HepG2 (cell line): ENCODE results near the gene MICAL3. TPM values are rescaled to one million over a fixed set of nuclear protein-coding genes. Genes with fewer than 3 reads are reported as not detected.

ENCODE experiments used
- ATAC-seq: fragments of 200-7000 bp; cut with Tn5 transposase; 3 replicates; pipeline ENCODE4 v1.9.1; 2020; ENCODE audit warnings: mild to moderate bottlenecking, moderate library complexity
- BruUV-seq: library from RNA; stranded (reverse); fragments of 400-500 nt; replicated peaks from 2 replicates; lab custom pipeline; 2021; lab: Mats Ljungman, UMichigan
- CTCF ChIA-PET: fragments of 300-600 bp; formaldehyde crosslinking; extraction: SDS; loops from one replicate; lab custom pipeline; 2021; ENCODE audit warnings: low total read pairs, inconsistent platforms, low intra/inter-chr PET ratio; lab: Yijun Ruan, JAX
- POLR2A ChIA-PET: fragments of 350-600 bp; sonication (Branson Sonifier 250); formaldehyde crosslinking; loops from one replicate; lab custom pipeline; 2020; ENCODE audit warnings: antibody characterized with exemption, inconsistent platforms; lab: Yijun Ruan, JAX
- DNase-seq: peaks from one replicate; pipeline ENCODE4 v3.0.0-alpha.2; 2015; ENCODE audit warnings: low spot score
- FAIRE-seq: peaks from 3 replicates; lab custom pipeline; 2011; peaks lifted over from hg19 to GRCh38; lab: Jason Lieb, UNC
- H2AFZ ChIP-seq: one replicate; pipeline ENCODE4 v1.6.1; 2011; ENCODE audit warnings: low read length, inconsistent platforms
- H3K27ac ChIP-seq: fragments of 300-600 bp; 3 replicates; pipeline ENCODE4 v1.8.0; 2011; ENCODE audit warnings: mixed run types, mild to moderate bottlenecking, mixed read lengths, low read length, inconsistent platforms; ENCODE audit not compliant: insufficient read depth; ENCODE audit errors: extremely low read length
- H3K27me3 ChIP-seq, 2 experiments: fragments of 200-600 bp in 1 of 2; 2 replicates in 1 of 2; 3 replicates in 1 of 2; pipeline versions ENCODE4 v1.6.0 to v1.8.0; 2011; ENCODE audit warnings: low read length in 2 of 2, mild to moderate bottlenecking in 2 of 2, moderate library complexity in 2 of 2, inconsistent platforms in 1 of 2; ENCODE audit not compliant: insufficient read depth in 2 of 2, control insufficient read depth in 1 of 2
- H3K36me3 ChIP-seq, 2 experiments: fragments of 200-600 bp in 1 of 2; replicated peaks in 1 of 2; 2 replicates in 1 of 2; 3 replicates in 1 of 2; pipeline versions ENCODE4 v1.5.1 to v1.8.0; 2011; ENCODE audit warnings: low read length in 2 of 2, inconsistent platforms in 1 of 2; ENCODE audit not compliant: insufficient read depth in 2 of 2, control insufficient read depth in 1 of 2
- H3K4me1 ChIP-seq: 2 replicates; pipeline ENCODE4 v1.5.1; 2012; ENCODE audit warnings: low read length, inconsistent platforms; ENCODE audit not compliant: insufficient read depth
- H3K4me2 ChIP-seq: 2 replicates; pipeline ENCODE4 v1.6.0; 2011; ENCODE audit warnings: low read depth, low read length, inconsistent platforms
- H3K4me3 ChIP-seq, 3 experiments: fragments of 200-600 bp in 1 of 3; sonication (generic), shearing (Covaris generic) in 1 of 3; replicated peaks in 1 of 3; 2 replicates each; pipeline ENCODE4 v1.5.1; 2011 to 2016; ENCODE audit warnings: low read length in 3 of 3, inconsistent platforms in 2 of 3, low read depth in 2 of 3, mild to moderate bottlenecking in 2 of 3, control low read depth in 1 of 3, mixed read lengths in 1 of 3; ENCODE audit not compliant: insufficient read depth in 1 of 3
- H3K79me2 ChIP-seq: one replicate; pipeline ENCODE4 v1.6.1; 2011; ENCODE audit warnings: low read length, inconsistent platforms; ENCODE audit not compliant: insufficient read depth
- H3K9ac ChIP-seq: 2 replicates; pipeline ENCODE4 v1.6.0; 2011; ENCODE audit warnings: mild to moderate bottlenecking, low read depth, low read length, inconsistent platforms; ENCODE audit not compliant: insufficient read depth
- H3K9me3 ChIP-seq: 2 replicates; pipeline ENCODE4 v1.5.1; 2012; ENCODE audit warnings: mild to moderate bottlenecking, low read length
- H4K20me1 ChIP-seq: 2 replicates; pipeline ENCODE4 v1.6.0; 2011; ENCODE audit warnings: inconsistent platforms, mild to moderate bottlenecking, low read length, moderate library complexity; ENCODE audit not compliant: insufficient read depth
- HMG20A ChIP-seq: IDR thresholded peaks from 2 replicates; pipeline ENCODE4 v1.6.1; 2016; ENCODE audit warnings: borderline replicate concordance
- HNRNPK ChIP-seq: fragments of 200-400 bp; formaldehyde crosslinking; IDR thresholded peaks from 2 replicates; pipeline ENCODE4 v1.6.1; 2018; ENCODE audit warnings: low read length, low read depth, moderate library complexity, mild to moderate bottlenecking; ENCODE audit not compliant: poor library complexity, severe bottlenecking
- HNRNPL ChIP-seq: fragments of 200-400 bp; formaldehyde crosslinking; IDR thresholded peaks from 2 replicates; pipeline ENCODE4 v1.6.1; 2017; ENCODE audit warnings: mild to moderate bottlenecking, low read depth, low read length
- JUN ChIP-seq: sonication (generic); formaldehyde crosslinking; IDR thresholded peaks from 2 replicates; pipeline ENCODE4 v1.4.0; 2020; ENCODE audit warnings: mild to moderate bottlenecking, missing genetic modification reagents
- LCORL ChIP-seq, 2 experiments: fragments of 450-650 bp in 1 of 2; sonication (generic) in 1 of 2; formaldehyde crosslinking in 1 of 2; IDR thresholded peaks; 2 replicates each; pipeline versions ENCODE4 v1.5.0 to v1.6.1; 2017 to 2020; ENCODE audit warnings: antibody characterized with exemption in 1 of 2, missing genetic modification reagents in 1 of 2
- NKX3-1 ChIP-seq: sonication (generic); formaldehyde crosslinking; IDR thresholded peaks from 2 replicates; pipeline ENCODE4 v1.5.0; 2020; ENCODE audit warnings: missing genetic modification reagents
- POLR2A ChIP-seq, 2 experiments: IDR thresholded peaks; 2 replicates each; pipeline ENCODE4 v1.6.1; 2011; ENCODE audit warnings: low read depth in 2 of 2, low read length in 2 of 2, mild to moderate bottlenecking in 1 of 2, moderate library complexity in 1 of 2; ENCODE audit not compliant: insufficient read depth in 1 of 2
- POLR2G ChIP-seq: fragments of 200-400 bp; formaldehyde crosslinking; IDR thresholded peaks from 2 replicates; pipeline ENCODE4 v1.6.1; 2018; ENCODE audit warnings: mild to moderate bottlenecking, low read depth, low read length, moderate library complexity
- SKI ChIP-seq: fragments of 450-650 bp; IDR thresholded peaks from one replicate; pipeline ENCODE4 v1.6.1; 2018; ENCODE audit warnings: mild to moderate bottlenecking; ENCODE audit not compliant: partially characterized antibody
- ZNF180 ChIP-seq: sonication (generic); formaldehyde crosslinking; IDR thresholded peaks from 2 replicates; pipeline ENCODE4 v1.4.0; 2020; ENCODE audit warnings: low read depth, missing genetic modification reagents, borderline replicate concordance
- ZNF253 ChIP-seq: sonication (generic); formaldehyde crosslinking; IDR thresholded peaks from 2 replicates; pipeline ENCODE4 v1.8.0; 2022; ENCODE audit warnings: mild to moderate bottlenecking, missing genetic modification reagents, borderline replicate concordance
- ZNF816 ChIP-seq: sonication (generic); formaldehyde crosslinking; IDR thresholded peaks from 2 replicates; pipeline ENCODE4 v1.8.0; 2022; ENCODE audit warnings: missing genetic modification reagents, mild to moderate bottlenecking, borderline replicate concordance
- ZSCAN30 ChIP-seq: sonication (generic); formaldehyde crosslinking; IDR thresholded peaks from 2 replicates; pipeline ENCODE4 v1.5.0; 2020; ENCODE audit warnings: mild to moderate bottlenecking, missing genetic modification reagents
- WGBS: methylation state at CpG from one replicate; pipeline ENCODE4 v1.1.6; 2017; ENCODE audit warnings: low lambda C conversion rate; 5-methylcytosine and 5-hydroxymethylcytosine counted together
- in situ Hi-C: cut with HindIII; loops from 2 replicates; pipeline ENCODE4 v1.10.0; 2017; ENCODE audit warnings: low pct_unique_long_range_greater_than_20kb; ENCODE audit not compliant: extremely low pct_ligation_motif_present
- intact Hi-C: fragments of 100-400 bp; cut with micrococcal nuclease; formaldehyde crosslinking; loops from one replicate; pipeline ENCODE4 v1.10.0; 2022; ENCODE audit not compliant: unreplicated experiment
- polyA plus RNA-seq, 8 experiments: library from polyadenylated mRNA; depleted of rRNA in 3 of 8; stranded (reverse) in 7 of 8; unstranded in 1 of 8; fragments of >200 nt; fragmentation: Illumina TruSeq in 4 of 8; extraction: Trizol in 4 of 8; gene quantifications; 2 replicates each; pipeline versions ENCODE4 v1.2.1 to v1.2.3, GENCODE V29; 2011 to 2016; ENCODE audit warnings: low read depth in 4 of 8, missing spikeins in 1 of 8, mixed read lengths in 1 of 8; ENCODE audit not compliant: insufficient read depth in 1 of 8
- total RNA-seq, 5 experiments: library from RNA; depleted of rRNA; stranded (reverse); fragments of >200 nt; fragmentation: Illumina TruSeq; extraction: Trizol; gene quantifications; 2 replicates each; pipeline ENCODE4 v1.2.3, GENCODE V29; 2016; ENCODE audit warnings: low read depth in 1 of 5
- TF ChIP-seq, protein P1 (sequence below): sonication (generic); formaldehyde crosslinking; IDR thresholded peaks from 2 replicates; pipeline ENCODE4 v1.4.0; 2020; ENCODE audit warnings: missing genetic modification reagents
- TF ChIP-seq, protein P2 (sequence below): sonication (generic); formaldehyde crosslinking; IDR thresholded peaks from 2 replicates; pipeline ENCODE4 v1.4.0; 2020; ENCODE audit warnings: missing genetic modification reagents, borderline replicate concordance
- TF ChIP-seq, protein P3 (sequence below): IDR thresholded peaks from 2 replicates; pipeline ENCODE4 v1.6.1; 2016; ENCODE audit warnings: missing compliant biosample characterization, missing genetic modification reagents, borderline replicate concordance

The MICAL3 gene
- total and polyA plus RNA-seq, 2 of the 13 experiments (the other 11 are each of a cell fraction or from before 2014, with no cell fraction given), result 5.3 to 12.5 TPM

DNA sequence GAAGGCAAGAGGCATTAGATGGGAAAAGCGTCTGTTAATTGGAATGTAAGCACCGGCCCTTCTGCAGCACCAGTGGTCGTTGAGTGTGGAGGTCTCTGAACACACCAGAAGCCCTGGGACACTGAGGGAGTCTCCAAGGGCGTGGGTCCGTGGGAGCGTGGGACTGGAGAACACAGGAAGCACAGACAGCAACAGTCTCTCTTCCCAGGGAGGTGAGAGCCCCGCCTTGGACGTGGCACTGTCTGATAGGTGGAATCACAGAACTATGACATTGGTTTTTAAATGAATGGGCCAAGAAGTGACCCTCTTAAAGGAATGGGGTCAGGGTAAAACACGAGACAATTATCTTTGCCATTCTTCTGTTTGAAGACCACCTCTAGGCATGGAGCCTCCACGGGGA is 221.9 kb downstream of the MICAL3 start:
- POLR2A ChIA-PET, result interaction anchor here (1.4 kb wide), 1 partner anchor 24 kb away, joined by 3 read pairs; no protein-coding TSS in a partner anchor
- in situ Hi-C loops (no loop called here), intact Hi-C loops (no loop called here)
- whole genome bisulfite sequencing, result 90% methylated on average over 10 of the region's 10 CpGs
- ATAC-seq (no peak), FAIRE-seq (no peak), DNase-seq (no peak)
- Histone ChIP-seq H3K4me1 (peaks cover 20% of the 10 kb centered on the region), H3K4me3 (no peak overlapping the region), H4K20me1 (no peaks in the 10 kb centered on the region), H3K36me3 (peaks cover 3 to 10% of the 10 kb centered on the region in 2 experiments; a peak in 3 of 5 replicates), H3K9ac (no peak overlapping the region), H2AFZ (no peak overlapping the region), H3K9me3 (no peaks in the 10 kb centered on the region), H3K27me3 (no peaks in the 10 kb centered on the region), H3K27ac (no peak overlapping the region), H3K79me2 (no peaks in the 10 kb centered on the region), H3K4me2 (no peak overlapping the region)
- no TSS peak for BruUV-seq
- TF ChIP-seq POLR2A (IDR thresholded peaks at IDR 0.05; ENCODE audit: insufficient read depth in 1 of 2, low read depth in 2 of 2, low read length in 2 of 2), result no peak
- TF ChIP-seq NKX3-1 (CRISPR knock-in tag), result no peak
- TF ChIP-seq ZSCAN30 (CRISPR knock-in tag), result no peak
- no peak for TF ChIP-seq JUN
- TF ChIP-seq, protein P1, sequence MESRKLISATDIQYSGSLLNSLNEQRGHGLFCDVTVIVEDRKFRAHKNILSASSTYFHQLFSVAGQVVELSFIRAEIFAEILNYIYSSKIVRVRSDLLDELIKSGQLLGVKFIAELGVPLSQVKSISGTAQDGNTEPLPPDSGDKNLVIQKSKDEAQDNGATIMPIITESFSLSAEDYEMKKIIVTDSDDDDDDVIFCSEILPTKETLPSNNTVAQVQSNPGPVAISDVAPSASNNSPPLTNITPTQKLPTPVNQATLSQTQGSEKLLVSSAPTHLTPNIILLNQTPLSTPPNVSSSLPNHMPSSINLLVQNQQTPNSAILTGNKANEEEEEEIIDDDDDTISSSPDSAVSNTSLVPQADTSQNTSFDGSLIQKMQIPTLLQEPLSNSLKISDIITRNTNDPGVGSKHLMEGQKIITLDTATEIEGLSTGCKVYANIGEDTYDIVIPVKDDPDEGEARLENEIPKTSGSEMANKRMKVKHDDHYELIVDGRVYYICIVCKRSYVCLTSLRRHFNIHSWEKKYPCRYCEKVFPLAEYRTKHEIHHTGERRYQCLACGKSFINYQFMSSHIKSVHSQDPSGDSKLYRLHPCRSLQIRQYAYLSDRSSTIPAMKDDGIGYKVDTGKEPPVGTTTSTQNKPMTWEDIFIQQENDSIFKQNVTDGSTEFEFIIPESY (CRISPR knock-in tag), result no peak
- no peak for TF ChIP-seq ZNF816
- no peak for TF ChIP-seq LCORL (IDR thresholded peaks at IDR 0.05)
- TF ChIP-seq LCORL (CRISPR knock-in tag; IDR thresholded peaks at IDR 0.05), result no peak
- no peak for TF ChIP-seq HNRNPL
- no peak for TF ChIP-seq POLR2G
- TF ChIP-seq, protein P2, sequence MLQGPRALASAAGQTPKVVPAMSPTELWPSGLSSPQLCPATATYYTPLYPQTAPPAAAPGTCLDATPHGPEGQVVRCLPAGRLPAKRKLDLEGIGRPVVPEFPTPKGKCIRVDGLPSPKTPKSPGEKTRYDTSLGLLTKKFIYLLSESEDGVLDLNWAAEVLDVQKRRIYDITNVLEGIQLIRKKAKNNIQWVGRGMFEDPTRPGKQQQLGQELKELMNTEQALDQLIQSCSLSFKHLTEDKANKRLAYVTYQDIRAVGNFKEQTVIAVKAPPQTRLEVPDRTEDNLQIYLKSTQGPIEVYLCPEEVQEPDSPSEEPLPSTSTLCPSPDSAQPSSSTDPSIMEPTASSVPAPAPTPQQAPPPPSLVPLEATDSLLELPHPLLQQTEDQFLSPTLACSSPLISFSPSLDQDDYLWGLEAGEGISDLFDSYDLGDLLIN (CRISPR knock-in tag), result no peak
- TF ChIP-seq HMG20A, result no peak
- TF ChIP-seq, protein P3, sequence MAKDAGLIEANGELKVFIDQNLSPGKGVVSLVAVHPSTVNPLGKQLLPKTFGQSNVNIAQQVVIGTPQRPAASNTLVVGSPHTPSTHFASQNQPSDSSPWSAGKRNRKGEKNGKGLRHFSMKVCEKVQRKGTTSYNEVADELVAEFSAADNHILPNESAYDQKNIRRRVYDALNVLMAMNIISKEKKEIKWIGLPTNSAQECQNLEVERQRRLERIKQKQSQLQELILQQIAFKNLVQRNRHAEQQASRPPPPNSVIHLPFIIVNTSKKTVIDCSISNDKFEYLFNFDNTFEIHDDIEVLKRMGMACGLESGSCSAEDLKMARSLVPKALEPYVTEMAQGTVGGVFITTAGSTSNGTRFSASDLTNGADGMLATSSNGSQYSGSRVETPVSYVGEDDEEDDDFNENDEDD (CRISPR knock-in tag), result no peak
- no peak for TF ChIP-seq HNRNPK
- no peak for TF ChIP-seq ZNF253 (CRISPR knock-in tag)
- no peak for TF ChIP-seq ZNF180
- no peak for TF ChIP-seq SKI
- CTCF ChIA-PET, result no interaction called here
